ENCODE results near the gene MAPKAP1. TPM values are rescaled to one million over a fixed set of nuclear protein-coding genes. Genes with fewer than 3 reads are reported as not detected.

The MAPKAP1 gene
- polyA plus RNA-seq, 1 donor (not counting 4 experiments of a cell fraction or from before 2014, with no cell fraction given): 129 TPM

DNA sequence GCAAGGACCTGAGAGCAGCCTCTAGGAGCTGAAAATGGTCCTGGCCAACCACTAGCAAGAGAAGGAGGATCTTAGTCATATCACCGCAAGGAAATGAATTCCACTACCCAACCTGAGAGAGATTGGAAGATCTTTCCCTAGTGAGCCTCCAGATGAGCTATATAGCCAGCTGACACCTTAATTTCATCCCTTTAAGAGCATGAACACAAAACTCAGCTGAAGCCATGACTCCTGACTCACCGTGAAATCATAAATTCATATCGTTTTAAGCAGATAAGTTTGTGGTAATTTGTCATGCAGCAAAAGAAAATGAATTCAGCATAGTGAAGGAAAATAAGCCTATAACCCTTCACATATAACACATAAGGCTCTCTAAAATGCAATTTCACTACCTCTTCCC lies 23.5 kb downstream of the MAPKAP1 start:
- Histone ChIP-seq H2AFZ (ENCODE audit: control insufficient read depth, low read length) (no peak overlapping the region), H3K27me3 (ENCODE audit: control insufficient read depth, extremely low read depth, insufficient read depth, low read length) (no peaks in the 10 kb centered on the region), H3K9me1 (ENCODE audit: control insufficient read depth, extremely low read depth, insufficient read depth, low read length) (no peaks in the 10 kb centered on the region), H3K36me3 (ENCODE audit: control insufficient read depth in 2 of 2, extremely low read depth in 1 of 2, insufficient read depth in 2 of 2, low read length in 2 of 2) (peaks cover 2 to 5% of the 10 kb centered on the region in 2 experiments), H3K4me3 (ENCODE audit: control insufficient read depth in 2 of 3, extremely low read depth in 1 of 3, insufficient read depth in 2 of 3, low read depth in 1 of 3, low read length in 3 of 3) (no peak overlapping the region), H3K9me3 (ENCODE audit: control insufficient read depth, low read depth, low read length) (no peaks in the 10 kb centered on the region), H4K20me1 (ENCODE audit: control insufficient read depth, extremely low read depth, insufficient read depth, low read length) (no peaks in the 10 kb centered on the region), H3K9ac (ENCODE audit: control insufficient read depth, extremely low read depth, insufficient read depth, low read length) (no peak overlapping the region), H3K4me1 (ENCODE audit: control insufficient read depth, extremely low read depth, insufficient read depth, low read length) (peaks cover 31% of the 10 kb centered on the region), H3K4me2 (ENCODE audit: control insufficient read depth, extremely low read depth, insufficient read depth, low read depth, low read length) (no peak overlapping the region), H3K79me2 (ENCODE audit: control insufficient read depth, insufficient read depth, low read length) (peaks cover 70% of the 10 kb centered on the region), H3K27ac (ENCODE audit: control insufficient read depth, insufficient read depth, low read length) (peak overlapping the region; percentile 27)
- no peak for TF ChIP-seq EZH2 (IDR thresholded peaks at IDR 0.05; ENCODE audit: low read length)
- TF ChIP-seq, protein P1, sequence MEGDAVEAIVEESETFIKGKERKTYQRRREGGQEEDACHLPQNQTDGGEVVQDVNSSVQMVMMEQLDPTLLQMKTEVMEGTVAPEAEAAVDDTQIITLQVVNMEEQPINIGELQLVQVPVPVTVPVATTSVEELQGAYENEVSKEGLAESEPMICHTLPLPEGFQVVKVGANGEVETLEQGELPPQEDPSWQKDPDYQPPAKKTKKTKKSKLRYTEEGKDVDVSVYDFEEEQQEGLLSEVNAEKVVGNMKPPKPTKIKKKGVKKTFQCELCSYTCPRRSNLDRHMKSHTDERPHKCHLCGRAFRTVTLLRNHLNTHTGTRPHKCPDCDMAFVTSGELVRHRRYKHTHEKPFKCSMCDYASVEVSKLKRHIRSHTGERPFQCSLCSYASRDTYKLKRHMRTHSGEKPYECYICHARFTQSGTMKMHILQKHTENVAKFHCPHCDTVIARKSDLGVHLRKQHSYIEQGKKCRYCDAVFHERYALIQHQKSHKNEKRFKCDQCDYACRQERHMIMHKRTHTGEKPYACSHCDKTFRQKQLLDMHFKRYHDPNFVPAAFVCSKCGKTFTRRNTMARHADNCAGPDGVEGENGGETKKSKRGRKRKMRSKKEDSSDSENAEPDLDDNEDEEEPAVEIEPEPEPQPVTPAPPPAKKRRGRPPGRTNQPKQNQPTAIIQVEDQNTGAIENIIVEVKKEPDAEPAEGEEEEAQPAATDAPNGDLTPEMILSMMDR (optimal IDR thresholded peaks at IDR 0.05 in 1 of 3, IDR thresholded peaks at IDR 0.05 in 1 of 3, conservative IDR thresholded peaks at IDR 0.05 in 1 of 3; ENCODE audit: extremely low read depth in 1 of 3, insufficient read depth in 2 of 3, low read length in 3 of 3): no peak
- dilution Hi-C loops (cut with MboI; ENCODE audit: extremely low pct_ligation_motif_present, low sequenced_read_pairs): no loop called here
- DNase-seq (ENCODE audit: low read depth, low spot score) (no peak), FAIRE-seq (peak; percentile 52)

DNA sequence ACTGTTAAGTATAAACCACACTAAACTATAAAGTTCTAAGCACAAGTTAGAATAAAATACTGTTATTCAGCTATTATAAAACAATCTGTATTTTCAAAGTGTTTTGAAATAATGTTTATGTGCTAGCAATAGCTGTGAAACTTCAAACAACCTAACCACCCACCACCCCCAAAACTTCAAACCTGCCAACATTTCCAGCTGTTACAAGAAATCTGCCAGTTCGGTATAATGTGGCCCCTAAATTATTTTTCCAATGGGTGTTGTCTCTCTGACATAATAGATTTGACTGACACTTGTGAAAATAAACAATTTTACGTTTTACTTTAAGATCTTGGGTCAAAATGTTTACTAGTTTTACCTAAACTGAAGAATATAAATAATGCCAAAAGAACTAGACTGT lies 24.7 kb downstream of the MAPKAP1 start:
- peaks cover 31% of the 10 kb centered on the region for H3K4me1 ChIP-seq (ENCODE audit: control insufficient read depth, extremely low read depth, insufficient read depth, low read length)
- dilution Hi-C loops (cut with MboI; ENCODE audit: extremely low pct_ligation_motif_present, low sequenced_read_pairs): no loop called here
- no peak overlapping the region for H3K4me2 ChIP-seq (ENCODE audit: control insufficient read depth, extremely low read depth, insufficient read depth, low read depth, low read length)
- no peak overlapping the region for H3K27ac ChIP-seq (ENCODE audit: control insufficient read depth, insufficient read depth, low read length)
- FAIRE-seq (no peak), DNase-seq (ENCODE audit: low read depth, low spot score) (no peak)
- H3K79me2 ChIP-seq (ENCODE audit: control insufficient read depth, insufficient read depth, low read length): peaks cover 66% of the 10 kb centered on the region
- no peaks in the 10 kb centered on the region for H3K27me3 ChIP-seq (ENCODE audit: control insufficient read depth, extremely low read depth, insufficient read depth, low read length)
- H3K9ac ChIP-seq (ENCODE audit: control insufficient read depth, extremely low read depth, insufficient read depth, low read length): no peak overlapping the region
- TF ChIP-seq EZH2 (IDR thresholded peaks at IDR 0.05; ENCODE audit: low read length): no peak
- TF ChIP-seq, protein P1 (optimal IDR thresholded peaks at IDR 0.05 in 1 of 3, IDR thresholded peaks at IDR 0.05 in 1 of 3, conservative IDR thresholded peaks at IDR 0.05 in 1 of 3; ENCODE audit: extremely low read depth in 1 of 3, insufficient read depth in 2 of 3, low read length in 3 of 3): no peak
- no peaks in the 10 kb centered on the region for H3K9me1 ChIP-seq (ENCODE audit: control insufficient read depth, extremely low read depth, insufficient read depth, low read length)
- H3K36me3 ChIP-seq (ENCODE audit: control insufficient read depth in 2 of 2, extremely low read depth in 1 of 2, insufficient read depth in 2 of 2, low read length in 2 of 2): peaks cover 2 to 5% of the 10 kb centered on the region in 2 experiments
- H2AFZ ChIP-seq (ENCODE audit: control insufficient read depth, low read length): no peak overlapping the region
- H3K9me3 ChIP-seq (ENCODE audit: control insufficient read depth, low read depth, low read length): no peaks in the 10 kb centered on the region
- H3K4me3 ChIP-seq (ENCODE audit: control insufficient read depth in 2 of 3, extremely low read depth in 1 of 3, insufficient read depth in 2 of 3, low read depth in 1 of 3, low read length in 3 of 3): no peak overlapping the region
- no peaks in the 10 kb centered on the region for H4K20me1 ChIP-seq (ENCODE audit: control insufficient read depth, extremely low read depth, insufficient read depth, low read length)

Measured in keratinocyte (primary cell).